Thyroid gland (tissue), 4 donors: ENCODE measurements around the gene ZNF652. TPM values are rescaled to one million over a fixed set of nuclear protein-coding genes. Genes with fewer than 3 reads are reported as not detected.
"Not testable (repeated sequence)": the region's sequence is repeated elsewhere in the genome, so short reads cannot be mapped to it uniquely, and the experiment has no call there.

ENCODE experiments used
- DNase-seq, 2 donors: peaks; one replicate each; pipeline ENCODE4 v3.0.0-alpha.2; 2019
- H3K27ac ChIP-seq, 3 donors: fragments of 200-600 bp; sonication (generic); 1 replicate in 2 of 3; 2 replicates in 1 of 3; pipeline ENCODE4 v1.5.1; 2016 to 2019; ENCODE audit warnings: mild to moderate bottlenecking in 1 of 3, moderate library complexity in 1 of 3
- H3K27me3 ChIP-seq: fragments of 200-600 bp; sonication (generic); one replicate; pipeline ENCODE4 v1.5.1; 2019
- H3K36me3 ChIP-seq, 2 donors: fragments of 200-600 bp; sonication (generic); one replicate each; pipeline ENCODE4 v1.5.1; 2016 to 2019
- H3K4me1 ChIP-seq, 2 donors: fragments of 200-600 bp; sonication (generic); one replicate each; pipeline ENCODE4 v1.5.1; 2017 to 2019
- H3K4me3 ChIP-seq, 3 donors: fragments of 200-600 bp; sonication (generic); replicated peaks in 1 of 3; 1 replicate in 2 of 3; 2 replicates in 1 of 3; pipeline ENCODE4 v1.5.1; 2016; ENCODE audit warnings: mild to moderate bottlenecking in 1 of 3
- H3K9me3 ChIP-seq: fragments of 200-600 bp; sonication (generic); one replicate; pipeline ENCODE4 v1.5.1; 2017
- POLR2A ChIP-seq, 2 donors: fragments of 450-650 bp; IDR thresholded peaks; one replicate each; pipeline ENCODE4 v1.6.1; 2017; ENCODE audit warnings: antibody characterized with exemption in 2 of 2, mild to moderate bottlenecking in 2 of 2, moderate library complexity in 1 of 2
- WGBS, 2 donors: methylation state at CpG; one replicate each; pipeline ENCODE4 v1.1.5; 2017; 5-methylcytosine and 5-hydroxymethylcytosine counted together
- intact Hi-C: fragments of 100-400 bp; cut with DNase I; formaldehyde crosslinking; loops from one replicate; pipeline ENCODE4 v1.15.1; 2023
- total RNA-seq, 4 donors: library from RNA; depleted of rRNA; stranded (reverse); fragments of >200 nt; gene quantifications; one replicate each; pipeline ENCODE4 v1.2.3, GENCODE V29; 2016
- TF ChIP-seq, protein P1 (sequence below), 6 experiments: fragments of 200-600 bp in 3 of 6; fragments of 450-650 bp in 3 of 6; sonication (generic) in 3 of 6; IDR thresholded peaks; one replicate each; pipeline ENCODE4 v1.5.1; 2016 to 2019; ENCODE audit warnings: antibody characterized with exemption in 6 of 6, mild to moderate bottlenecking in 2 of 6, inconsistent platforms in 1 of 6, moderate library complexity in 1 of 6

ZNF652 gene
- total RNA-seq, 4 donors from 2014 or later = 60.0 to 64.9 (median 62.1) TPM

DNA sequence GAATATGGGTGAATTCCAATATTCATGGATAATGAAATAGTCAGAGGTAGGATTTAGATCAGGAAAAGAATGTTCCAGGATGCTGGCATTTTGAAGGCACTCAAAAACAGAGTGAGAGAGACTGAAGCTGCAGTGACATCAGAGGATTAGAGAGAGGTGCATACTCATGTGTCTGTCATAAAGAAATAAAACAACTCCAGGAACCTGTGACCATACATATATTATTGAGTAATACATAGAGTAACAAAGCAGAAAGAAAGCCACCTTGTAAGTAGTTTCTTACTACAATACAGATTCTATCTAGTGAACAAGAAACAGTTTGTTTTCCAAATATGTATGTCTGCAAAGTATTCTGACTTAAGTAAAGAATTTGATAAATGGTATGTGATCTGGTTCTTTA is 69.1 kb downstream of the ZNF652 start:
- intact Hi-C loops = no loop called here
- peaks cover 6 to 10% of the 10 kb centered on the region in 2 donors for H3K4me1 ChIP-seq
- no peak overlapping the region for H3K27ac ChIP-seq
- no peaks in the 10 kb centered on the region for H3K9me3 ChIP-seq
- no peak for DNase-seq
- H3K36me3 ChIP-seq = peaks cover 6 to 7% of the 10 kb centered on the region in 2 donors
- no peak overlapping the region for H3K4me3 ChIP-seq
- H3K27me3 ChIP-seq = no peaks in the 10 kb centered on the region
- TF ChIP-seq POLR2A (IDR thresholded peaks at IDR 0.05) = no peak
- TF ChIP-seq, protein P1, sequence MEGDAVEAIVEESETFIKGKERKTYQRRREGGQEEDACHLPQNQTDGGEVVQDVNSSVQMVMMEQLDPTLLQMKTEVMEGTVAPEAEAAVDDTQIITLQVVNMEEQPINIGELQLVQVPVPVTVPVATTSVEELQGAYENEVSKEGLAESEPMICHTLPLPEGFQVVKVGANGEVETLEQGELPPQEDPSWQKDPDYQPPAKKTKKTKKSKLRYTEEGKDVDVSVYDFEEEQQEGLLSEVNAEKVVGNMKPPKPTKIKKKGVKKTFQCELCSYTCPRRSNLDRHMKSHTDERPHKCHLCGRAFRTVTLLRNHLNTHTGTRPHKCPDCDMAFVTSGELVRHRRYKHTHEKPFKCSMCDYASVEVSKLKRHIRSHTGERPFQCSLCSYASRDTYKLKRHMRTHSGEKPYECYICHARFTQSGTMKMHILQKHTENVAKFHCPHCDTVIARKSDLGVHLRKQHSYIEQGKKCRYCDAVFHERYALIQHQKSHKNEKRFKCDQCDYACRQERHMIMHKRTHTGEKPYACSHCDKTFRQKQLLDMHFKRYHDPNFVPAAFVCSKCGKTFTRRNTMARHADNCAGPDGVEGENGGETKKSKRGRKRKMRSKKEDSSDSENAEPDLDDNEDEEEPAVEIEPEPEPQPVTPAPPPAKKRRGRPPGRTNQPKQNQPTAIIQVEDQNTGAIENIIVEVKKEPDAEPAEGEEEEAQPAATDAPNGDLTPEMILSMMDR (IDR thresholded peaks at IDR 0.05) = no peak

DNA sequence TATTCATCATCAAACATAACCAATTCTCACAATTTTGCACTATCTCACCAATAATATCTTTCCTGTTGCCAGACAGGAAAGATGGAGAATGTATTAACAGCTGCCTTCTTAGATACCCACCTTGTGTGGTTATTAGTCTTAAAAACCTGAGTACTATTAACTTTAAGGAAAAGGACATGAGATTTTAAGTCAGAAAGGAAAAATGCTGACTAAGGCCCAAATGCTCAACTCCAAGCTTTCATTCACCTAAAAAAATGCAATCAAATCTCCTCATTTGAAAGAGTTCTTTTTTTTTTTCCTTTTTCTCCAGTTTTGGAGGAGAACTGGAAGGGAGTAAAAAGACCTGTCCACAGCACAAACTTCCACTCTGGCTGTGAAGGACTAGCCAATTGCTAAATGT is 70.1 kb downstream of the ZNF652 start:
- H3K4me1 ChIP-seq = peaks cover 6 to 10% of the 10 kb centered on the region in 2 donors
- DNase-seq = no peak
- no peak overlapping the region for H3K4me3 ChIP-seq
- intact Hi-C loops = no loop called here
- no peaks in the 10 kb centered on the region for H3K9me3 ChIP-seq
- TF ChIP-seq POLR2A (IDR thresholded peaks at IDR 0.05) = no peak
- TF ChIP-seq, protein P1 (IDR thresholded peaks at IDR 0.05) = no peak
- H3K27ac ChIP-seq = no peak overlapping the region
- H3K36me3 ChIP-seq = no peaks in the 10 kb centered on the region
- H3K27me3 ChIP-seq = no peaks in the 10 kb centered on the region

DNA sequence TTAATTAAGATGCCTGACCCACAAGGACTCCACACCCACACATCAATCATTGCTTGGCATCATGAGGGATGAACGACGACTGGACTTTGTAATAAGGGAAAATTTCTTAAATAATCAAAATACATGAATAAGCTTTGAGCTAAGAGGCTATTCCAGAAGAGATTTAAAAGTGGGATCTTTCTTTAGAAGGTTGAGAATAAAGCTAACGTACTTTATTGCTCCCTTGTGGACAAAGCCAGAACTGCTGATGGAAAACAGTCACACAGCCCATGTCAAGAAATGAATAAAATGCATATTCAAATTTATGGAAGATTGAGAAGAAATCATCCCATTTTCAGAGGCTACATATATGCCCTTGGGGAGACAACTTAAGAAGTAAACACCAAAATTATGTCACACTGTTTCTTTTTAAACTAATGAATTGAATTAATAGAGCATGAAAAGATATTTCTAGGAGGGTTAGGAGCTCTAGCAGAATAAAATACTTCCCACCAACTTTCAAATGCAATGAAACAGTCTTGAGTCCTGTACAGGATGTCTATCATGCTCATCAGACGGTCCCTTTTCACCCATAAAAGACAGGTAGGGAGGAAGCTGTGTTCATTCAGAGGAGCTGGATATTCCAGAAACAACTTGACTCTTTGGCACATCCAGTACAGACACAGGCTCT is 71.2 kb downstream of the ZNF652 start:
- Histone ChIP-seq H3K4me1 (peaks cover 6 to 10% of the 10 kb centered on the region in 2 donors), H3K27me3 (no peaks in the 10 kb centered on the region), H3K4me3 (no peak overlapping the region), H3K36me3 (no peaks in the 10 kb centered on the region), H3K27ac (no peak overlapping the region), H3K9me3 (no peaks in the 10 kb centered on the region)
- 61 to 63% methylated on average over 4 of the region's 4 CpGs for WGBS, 2 donors
- peak in 1 of 2 donors; percentile 7 for DNase-seq
- intact Hi-C loops = no loop called here
- no peak for TF ChIP-seq POLR2A (IDR thresholded peaks at IDR 0.05)
- TF ChIP-seq, protein P1 (IDR thresholded peaks at IDR 0.05) = peak; percentile 46 to 75 (median 56)

DNA sequence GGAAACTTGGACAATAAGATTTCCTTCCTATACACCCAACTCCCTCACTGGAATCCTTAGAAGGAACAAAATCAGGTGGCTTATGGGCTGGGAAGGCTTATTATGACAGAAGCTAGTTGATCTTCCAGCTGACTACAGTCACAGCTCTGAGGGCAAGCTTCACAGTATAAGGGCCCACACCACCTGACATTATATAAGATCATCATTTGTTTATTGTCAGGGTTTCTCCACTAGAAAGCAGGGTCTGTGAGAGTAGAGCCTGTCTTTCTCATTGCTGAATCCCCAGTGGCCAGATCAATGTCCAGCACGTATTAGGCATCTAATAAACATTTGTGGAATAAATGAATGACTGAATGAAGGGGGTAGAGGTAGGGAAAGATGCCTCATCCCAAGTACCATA is 73.7 kb downstream of the ZNF652 start:
- Histone ChIP-seq H3K27me3 (no peaks in the 10 kb centered on the region), H3K4me1 (peaks cover 6 to 10% of the 10 kb centered on the region in 2 donors), H3K4me3 (no peak overlapping the region), H3K27ac (no peak overlapping the region), H3K9me3 (no peaks in the 10 kb centered on the region), H3K36me3 (no peaks in the 10 kb centered on the region)
- intact Hi-C loops = loop anchor here (10.0 kb wide), 1 partner anchor 64 kb away; no protein-coding TSS in a partner anchor
- TF ChIP-seq, protein P1 (IDR thresholded peaks at IDR 0.05) = no peak
- TF ChIP-seq POLR2A (IDR thresholded peaks at IDR 0.05) = no peak
- WGBS, 2 donors = 63 to 92% methylated on average over 1 of the region's 1 CpG
- DNase-seq = no peak

DNA sequence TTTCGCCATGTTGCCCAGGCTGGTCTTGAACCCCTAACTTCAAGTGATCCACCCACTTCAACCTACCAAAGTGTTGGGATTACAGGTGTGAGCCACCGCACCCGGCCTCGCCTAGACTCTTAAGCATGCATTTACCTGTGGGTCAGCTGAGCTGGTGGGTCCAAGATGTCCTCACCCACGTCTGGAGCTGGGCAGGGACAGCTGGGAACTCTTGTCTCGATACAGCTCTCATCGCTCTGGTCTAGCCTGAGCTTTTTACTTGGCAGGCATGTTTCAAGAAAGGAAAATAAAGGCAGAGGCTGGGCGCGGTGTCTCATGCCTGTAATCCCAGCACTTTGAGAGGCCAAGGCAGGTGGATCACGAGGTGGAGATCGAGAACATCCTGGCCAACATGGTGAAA is 74.6 kb downstream of the ZNF652 start:
- no peak overlapping the region for H3K4me3 ChIP-seq
- no peak overlapping the region for H3K27ac ChIP-seq
- no peaks in the 10 kb centered on the region for H3K27me3 ChIP-seq
- no peaks in the 10 kb centered on the region for H3K9me3 ChIP-seq
- H3K4me1 ChIP-seq = peaks cover 6 to 10% of the 10 kb centered on the region in 2 donors
- DNase-seq = no peak
- H3K36me3 ChIP-seq = no peaks in the 10 kb centered on the region
- intact Hi-C loops = loop anchor here (10.0 kb wide), 1 partner anchor 63 kb away; no protein-coding TSS in a partner anchor
- 97% methylated on average over 11 of the region's 11 CpGs for WGBS, 2 donors
- TF ChIP-seq, protein P1 (IDR thresholded peaks at IDR 0.05) = no peak
- TF ChIP-seq POLR2A (IDR thresholded peaks at IDR 0.05) = no peak

DNA sequence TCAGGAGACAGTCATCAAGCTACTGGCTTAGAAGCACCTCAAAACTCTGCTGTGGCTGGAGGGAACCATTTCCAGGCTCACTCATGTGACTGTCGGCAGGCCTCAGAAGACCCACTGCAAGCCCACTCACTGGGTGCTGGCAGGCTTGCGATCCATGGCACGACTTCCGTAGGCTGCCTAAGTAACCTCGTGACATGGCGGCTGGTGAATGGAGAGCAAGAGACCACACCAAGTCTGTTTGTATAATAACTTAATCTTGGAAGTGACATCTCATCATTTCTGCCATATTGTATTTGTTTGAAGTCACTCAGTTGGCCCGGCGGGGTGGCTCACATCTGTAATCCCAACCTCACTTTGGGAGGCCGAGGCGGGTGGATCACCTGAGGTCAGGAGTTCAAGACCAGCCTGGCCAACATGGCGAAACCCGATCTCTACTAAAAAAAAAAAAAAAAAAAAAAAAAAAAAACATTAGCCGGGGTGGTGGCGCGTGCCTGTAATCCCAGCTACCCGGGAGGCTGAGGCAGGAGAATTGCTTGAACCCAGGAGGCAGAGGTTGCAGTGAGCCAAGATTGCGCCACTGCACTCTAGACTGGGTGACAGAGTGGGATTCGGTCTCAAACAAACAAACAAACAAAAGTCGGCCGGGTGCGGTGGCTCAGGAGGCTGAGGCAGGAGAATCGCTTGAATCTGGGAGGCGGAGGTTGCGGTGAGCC is 75.6 kb downstream of the ZNF652 start:
- H3K4me3 ChIP-seq, H3K4me1 ChIP-seq, H3K9me3 ChIP-seq, DNase-seq, H3K36me3 ChIP-seq, H3K27me3 ChIP-seq, H3K27ac ChIP-seq: not testable (repeated sequence)
- intact Hi-C loops = loop anchor here (10.0 kb wide), 1 partner anchor 62 kb away; no protein-coding TSS in a partner anchor
- WGBS, 2 donors = 89 to 95% methylated on average over 24 of the region's 24 CpGs
